Retina (tissue), 1 donor: ENCODE results near the gene TYMS.

Source experiments
- DNase-seq: peaks from one replicate; pipeline ENCODE4 v3.0.0-alpha.2; 2016

The TYMS gene

GRCh38 chr18:647304-647703, 10.1 kb upstream of the TYMS start:
- DNase-seq: no peak

DNA sequence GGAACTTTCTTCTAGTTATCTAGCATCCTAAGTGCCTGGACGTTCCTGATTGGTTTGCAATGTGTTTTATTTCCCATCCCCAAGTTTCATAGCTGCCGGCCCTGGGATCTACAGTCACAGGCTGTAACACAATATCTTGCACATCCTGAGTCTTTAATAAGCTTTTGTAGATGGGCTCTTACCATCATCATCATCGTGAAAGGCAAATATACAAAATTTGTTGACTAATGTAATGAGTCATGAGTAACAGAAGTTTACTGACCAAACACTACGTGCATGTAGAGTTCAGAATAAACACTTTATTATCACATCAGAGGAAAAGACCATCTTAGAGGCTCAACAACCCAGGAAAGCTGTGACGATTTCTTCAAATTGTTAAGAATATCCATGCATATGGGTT, 8.1 kb upstream of the TYMS start:
- DNase-seq: no peak

GRCh38 chr18:650428-650858, 7.0 kb upstream of the TYMS start:
- DNase-seq: no peak

GRCh38 chr18:652131-652530, 5.3 kb upstream of the TYMS start:
- no peak for DNase-seq

- no peak for DNase-seq
Observed at GRCh38 chr18:653512-653911, 3.9 kb upstream of the TYMS start.

DNA sequence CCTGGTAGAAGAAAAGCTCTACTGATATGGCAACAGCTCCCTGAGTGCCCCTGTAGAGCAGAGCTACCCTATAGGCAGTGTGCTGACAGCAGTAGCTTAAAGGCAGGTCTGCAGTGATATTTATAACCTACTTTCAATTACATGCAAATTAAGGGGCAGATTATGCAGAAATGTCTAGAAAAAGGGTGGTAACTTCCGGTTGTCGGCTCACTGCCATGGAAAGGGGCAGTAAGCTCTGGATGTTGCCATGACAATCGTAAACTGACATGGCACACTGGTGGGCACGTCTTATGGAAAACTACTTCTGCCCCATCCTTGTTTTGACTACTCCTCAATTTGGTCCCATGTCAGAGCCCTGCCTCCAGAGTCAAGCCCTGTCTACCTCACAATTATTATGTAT, 2.9 kb upstream of the TYMS start:
- no peak for DNase-seq

- DNase-seq: no peak
Observed at GRCh38 chr18:655445-655844, 2.0 kb upstream of the TYMS start.

- peak; percentile 96 for DNase-seq
Observed at GRCh38 chr18:658001-658946, 821 bp downstream of the TYMS start.

DNA sequence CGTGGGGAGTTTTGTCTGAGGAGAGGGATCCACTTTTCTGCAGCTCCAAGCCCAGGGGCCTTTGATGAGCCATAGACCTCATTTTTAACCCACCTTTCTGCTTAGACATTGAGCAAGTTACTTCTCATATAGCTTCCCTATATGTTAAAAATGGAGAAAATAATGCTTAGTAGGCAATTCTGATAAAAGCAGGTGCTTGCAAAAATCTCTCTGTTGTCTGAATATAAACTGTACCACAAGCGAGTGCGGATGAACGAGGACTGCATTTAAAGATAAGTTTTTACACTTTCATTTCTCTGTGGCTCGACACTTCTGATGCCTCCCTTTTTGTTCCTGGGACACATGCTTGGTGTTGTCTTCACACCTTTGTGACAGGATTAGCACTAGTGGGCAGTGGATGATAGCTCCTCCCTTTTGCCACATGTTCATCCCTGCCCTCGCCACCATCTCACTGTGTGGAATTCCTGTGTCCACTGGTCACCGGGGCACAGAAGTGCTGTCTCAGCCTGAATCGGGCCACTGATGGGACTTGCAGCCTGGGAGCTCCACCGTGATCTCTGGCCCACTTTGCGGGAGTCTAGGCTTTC, 1.6 kb downstream of the TYMS start:
- no peak for DNase-seq

GRCh38 chr18:659597-659996, 2.1 kb downstream of the TYMS start:
- no peak for DNase-seq

GRCh38 chr18:662197-662596, 4.7 kb downstream of the TYMS start:
- DNase-seq: no peak

DNA sequence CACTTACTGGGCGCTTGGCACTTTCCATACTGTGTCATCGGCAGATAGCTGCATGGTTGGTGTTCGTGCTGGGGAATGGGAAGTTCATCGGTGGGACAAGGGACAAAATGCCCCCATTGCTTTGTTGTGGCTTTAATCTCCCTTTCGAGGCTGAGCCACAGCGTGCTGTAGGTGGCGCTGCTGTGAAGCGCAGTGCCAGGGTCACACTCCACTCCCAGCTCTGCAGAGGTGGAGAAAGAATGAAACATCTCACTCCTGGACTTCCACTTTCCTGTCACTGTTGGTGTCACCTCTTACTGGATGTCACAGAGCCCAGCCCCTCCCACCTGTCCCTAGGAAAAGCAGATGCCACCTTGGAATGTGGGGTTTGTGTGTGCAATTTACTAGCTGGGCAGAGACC, 8.7 kb downstream of the TYMS start:
- DNase-seq: no peak

- no peak for DNase-seq
Observed at GRCh38 chr18:666628-667027, 9.2 kb downstream of the TYMS start.

- DNase-seq: no peak
Observed at GRCh38 chr18:668260-668659, 10.8 kb downstream of the TYMS start.

- DNase-seq: no peak
Observed at GRCh38 chr18:669077-669476, 11.6 kb downstream of the TYMS start.

DNA sequence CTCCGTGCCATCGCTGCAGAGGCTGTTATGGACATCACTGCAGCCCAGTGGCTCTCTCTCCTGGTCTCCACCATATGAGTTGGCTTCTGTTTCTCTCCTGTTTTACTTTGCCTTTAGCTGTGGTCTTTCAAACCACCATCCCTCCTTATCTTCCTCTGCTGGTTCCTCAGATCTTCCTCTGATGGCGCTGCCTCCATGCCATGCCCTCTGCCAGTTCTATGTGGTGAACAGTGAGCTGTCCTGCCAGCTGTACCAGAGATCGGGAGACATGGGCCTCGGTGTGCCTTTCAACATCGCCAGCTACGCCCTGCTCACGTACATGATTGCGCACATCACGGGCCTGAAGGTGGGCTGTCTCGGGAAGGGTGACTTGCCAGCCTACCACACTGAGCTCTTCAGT, 13.1 kb downstream of the TYMS start:
- no peak for DNase-seq

- no peak for DNase-seq
Observed at GRCh38 chr18:671405-671804, 14.0 kb downstream of the TYMS start.

- DNase-seq: no peak
Observed at GRCh38 chr18:673317-673716, 15.9 kb downstream of the TYMS start.

DNA sequence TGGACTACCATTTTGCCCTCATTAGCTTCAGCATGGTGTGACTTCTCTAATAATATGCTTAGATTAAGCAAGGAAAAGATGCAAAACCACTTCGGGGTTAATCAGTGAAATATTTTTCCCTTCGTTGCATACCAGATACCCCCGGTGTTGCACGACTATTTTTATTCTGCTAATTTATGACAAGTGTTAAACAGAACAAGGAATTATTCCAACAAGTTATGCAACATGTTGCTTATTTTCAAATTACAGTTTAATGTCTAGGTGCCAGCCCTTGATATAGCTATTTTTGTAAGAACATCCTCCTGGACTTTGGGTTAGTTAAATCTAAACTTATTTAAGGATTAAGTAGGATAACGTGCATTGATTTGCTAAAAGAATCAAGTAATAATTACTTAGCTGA, 16.3 kb downstream of the TYMS start:
- DNase-seq: no peak

GRCh38 chr18:675307-675706, 17.9 kb downstream of the TYMS start:
- no peak for DNase-seq

GRCh38 chr18:676069-676468, 18.6 kb downstream of the TYMS start:
- no peak for DNase-seq

- peak; percentile 59 for DNase-seq
Observed at GRCh38 chr18:676736-677135, 19.3 kb downstream of the TYMS start.

GRCh38 chr18:677145-677544, 19.7 kb downstream of the TYMS start:
- DNase-seq: no peak

GRCh38 chr18:677951-678381, 20.5 kb downstream of the TYMS start:
- DNase-seq: peak; percentile 46
